ENCODE measurements around the gene U2AF2. TPM values are rescaled to one million over a fixed set of nuclear protein-coding genes. Genes with fewer than 3 reads are reported as not detected.

The U2AF2 gene
- polyA plus RNA-seq, 3 donors: 5.3 to 166 (median 5.4) TPM

DNA sequence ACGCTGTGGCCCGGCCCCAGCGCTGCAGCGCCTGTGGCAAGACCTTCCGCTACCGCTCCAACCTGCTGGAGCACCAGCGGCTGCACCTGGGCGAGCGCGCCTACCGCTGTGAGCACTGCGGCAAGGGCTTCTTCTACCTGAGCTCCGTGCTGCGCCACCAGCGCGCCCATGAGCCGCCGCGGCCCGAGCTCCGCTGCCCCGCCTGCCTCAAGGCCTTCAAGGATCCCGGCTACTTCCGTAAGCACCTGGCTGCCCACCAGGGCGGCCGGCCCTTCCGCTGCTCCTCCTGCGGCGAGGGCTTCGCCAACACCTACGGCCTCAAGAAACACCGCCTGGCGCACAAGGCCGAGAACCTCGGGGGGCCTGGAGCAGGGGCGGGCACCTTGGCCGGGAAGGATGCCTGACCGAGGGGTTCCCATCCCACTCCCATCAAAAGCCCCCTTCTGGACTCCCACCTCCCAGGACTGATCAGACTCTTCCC is 38.4 kb upstream of the U2AF2 start:
- H3K27ac Mint-ChIP-seq: no peak overlapping the region
- peaks cover 0 to 2% (median 2%) of the 10 kb centered on the region in 7 donors for H3K9me3 Mint-ChIP-seq
- no peaks in the 10 kb centered on the region for H3K27me3 ChIP-seq (ENCODE audit: control insufficient read depth in 2 of 2, insufficient read depth in 2 of 2, low read length in 2 of 2)
- H3K79me2 ChIP-seq (ENCODE audit: insufficient read depth, low read length): peaks cover 37% of the 10 kb centered on the region
- no peaks in the 10 kb centered on the region for H3K9me3 ChIP-seq (replicated peaks in 1 of 2; ENCODE audit: control insufficient read depth in 1 of 2, insufficient read depth in 1 of 2, low read length in 2 of 2)
- no peak overlapping the region for H3K27ac ChIP-seq (ENCODE audit: low read depth in 1 of 2, low read length in 2 of 2)
- TF ChIP-seq, protein P1, sequence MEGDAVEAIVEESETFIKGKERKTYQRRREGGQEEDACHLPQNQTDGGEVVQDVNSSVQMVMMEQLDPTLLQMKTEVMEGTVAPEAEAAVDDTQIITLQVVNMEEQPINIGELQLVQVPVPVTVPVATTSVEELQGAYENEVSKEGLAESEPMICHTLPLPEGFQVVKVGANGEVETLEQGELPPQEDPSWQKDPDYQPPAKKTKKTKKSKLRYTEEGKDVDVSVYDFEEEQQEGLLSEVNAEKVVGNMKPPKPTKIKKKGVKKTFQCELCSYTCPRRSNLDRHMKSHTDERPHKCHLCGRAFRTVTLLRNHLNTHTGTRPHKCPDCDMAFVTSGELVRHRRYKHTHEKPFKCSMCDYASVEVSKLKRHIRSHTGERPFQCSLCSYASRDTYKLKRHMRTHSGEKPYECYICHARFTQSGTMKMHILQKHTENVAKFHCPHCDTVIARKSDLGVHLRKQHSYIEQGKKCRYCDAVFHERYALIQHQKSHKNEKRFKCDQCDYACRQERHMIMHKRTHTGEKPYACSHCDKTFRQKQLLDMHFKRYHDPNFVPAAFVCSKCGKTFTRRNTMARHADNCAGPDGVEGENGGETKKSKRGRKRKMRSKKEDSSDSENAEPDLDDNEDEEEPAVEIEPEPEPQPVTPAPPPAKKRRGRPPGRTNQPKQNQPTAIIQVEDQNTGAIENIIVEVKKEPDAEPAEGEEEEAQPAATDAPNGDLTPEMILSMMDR (IDR thresholded peaks at IDR 0.05): no peak
- peaks cover 28 to 50% of the 10 kb centered on the region in 2 donors for H3K36me3 Mint-ChIP-seq
- H3K4me2 ChIP-seq (replicated peaks; ENCODE audit: extremely low read depth, low read length, poor library complexity, severe bottlenecking): no peak overlapping the region
- DNase-seq: no peak
- H3K4me1 ChIP-seq (ENCODE audit: control insufficient read depth in 1 of 2, insufficient read depth in 2 of 2, low read length in 2 of 2): peaks cover 55 to 57% of the 10 kb centered on the region in 2 donors
- peaks cover 20% of the 10 kb centered on the region for H4K20me1 ChIP-seq (ENCODE audit: insufficient read depth, low read length)
- no peak overlapping the region for H2AFZ ChIP-seq (ENCODE audit: insufficient read depth, low read depth, low read length, poor library complexity, severe bottlenecking)
- H3K27me3 Mint-ChIP-seq (ENCODE audit: low read depth in 3 of 3): peaks cover 0 to 4% (median 0%) of the 10 kb centered on the region in 3 donors
- 97% methylated on average over 35 of the region's 38 CpGs for WGBS (ENCODE audit: insufficient coverage)
- H3K4me3 Mint-ChIP-seq: no peak overlapping the region
- H3K4me3 ChIP-seq (replicated peaks in 1 of 3; ENCODE audit: low read depth in 2 of 3, low read length in 3 of 3): no peak overlapping the region
- H3K9ac ChIP-seq (ENCODE audit: insufficient read depth, low read length, poor library complexity, severe bottlenecking): no peak overlapping the region
- peaks cover 59% of the 10 kb centered on the region for H3K4me1 Mint-ChIP-seq
- intact Hi-C loops (cut with micrococcal nuclease): no loop called here
- H3K36me3 ChIP-seq (replicated peaks in 1 of 2; ENCODE audit: control insufficient read depth in 1 of 2, insufficient read depth in 2 of 2, low read length in 2 of 2): peaks cover 16 to 25% of the 10 kb centered on the region in 2 donors

GRCh38 chr19:55617426-55617825 is 37.4 kb upstream of the U2AF2 start:
- no peaks in the 10 kb centered on the region for H3K27me3 ChIP-seq (ENCODE audit: control insufficient read depth in 2 of 2, insufficient read depth in 2 of 2, low read length in 2 of 2)
- TF ChIP-seq, protein P1 (IDR thresholded peaks at IDR 0.05): no peak
- H3K4me1 ChIP-seq (ENCODE audit: control insufficient read depth in 1 of 2, insufficient read depth in 2 of 2, low read length in 2 of 2): peaks cover 50 to 57% of the 10 kb centered on the region in 2 donors
- Mint-ChIP-seq H3K27me3 (ENCODE audit: low read depth in 3 of 3) (peaks cover 0 to 4% (median 0%) of the 10 kb centered on the region in 3 donors), H3K9me3 (peaks cover 0 to 2% (median 2%) of the 10 kb centered on the region in 7 donors), H3K4me3 (no peak overlapping the region), H3K4me1 (peaks cover 52% of the 10 kb centered on the region), H3K36me3 (peaks cover 28 to 54% of the 10 kb centered on the region in 2 donors), H3K27ac (peak overlapping the region in 6 of 7 donors; percentile 17 to 81 (median 56))
- peaks cover 16 to 25% of the 10 kb centered on the region in 2 donors for H3K36me3 ChIP-seq (replicated peaks in 1 of 2; ENCODE audit: control insufficient read depth in 1 of 2, insufficient read depth in 2 of 2, low read length in 2 of 2)
- H3K9me3 ChIP-seq (replicated peaks in 1 of 2; ENCODE audit: control insufficient read depth in 1 of 2, insufficient read depth in 1 of 2, low read length in 2 of 2): no peaks in the 10 kb centered on the region
- H2AFZ ChIP-seq (ENCODE audit: insufficient read depth, low read depth, low read length, poor library complexity, severe bottlenecking): no peak overlapping the region
- no peak for DNase-seq
- no peak overlapping the region for H3K4me2 ChIP-seq (replicated peaks; ENCODE audit: extremely low read depth, low read length, poor library complexity, severe bottlenecking)
- no peak overlapping the region for H3K9ac ChIP-seq (ENCODE audit: insufficient read depth, low read length, poor library complexity, severe bottlenecking)
- H3K4me3 ChIP-seq (replicated peaks in 1 of 3; ENCODE audit: low read depth in 2 of 3, low read length in 3 of 3): no peak overlapping the region
- H3K79me2 ChIP-seq (ENCODE audit: insufficient read depth, low read length): peaks cover 30% of the 10 kb centered on the region
- peaks cover 10% of the 10 kb centered on the region for H4K20me1 ChIP-seq (ENCODE audit: insufficient read depth, low read length)
- peak overlapping the region in 1 of 2 donors; percentile 31 for H3K27ac ChIP-seq (ENCODE audit: low read depth in 1 of 2, low read length in 2 of 2)
- 92% methylated on average over 4 of the region's 8 CpGs for WGBS (ENCODE audit: insufficient coverage)
- intact Hi-C loops (cut with micrococcal nuclease): no loop called here

Measured in CD14-positive monocyte (primary cell).